ENCODE measurements around the gene ZFP36. TPM values are rescaled to one million over a fixed set of nuclear protein-coding genes. Genes with fewer than 3 reads are reported as not detected.

Gene ZFP36
- total RNA-seq, 1 experiment from 2014 or later = 414 TPM

DNA sequence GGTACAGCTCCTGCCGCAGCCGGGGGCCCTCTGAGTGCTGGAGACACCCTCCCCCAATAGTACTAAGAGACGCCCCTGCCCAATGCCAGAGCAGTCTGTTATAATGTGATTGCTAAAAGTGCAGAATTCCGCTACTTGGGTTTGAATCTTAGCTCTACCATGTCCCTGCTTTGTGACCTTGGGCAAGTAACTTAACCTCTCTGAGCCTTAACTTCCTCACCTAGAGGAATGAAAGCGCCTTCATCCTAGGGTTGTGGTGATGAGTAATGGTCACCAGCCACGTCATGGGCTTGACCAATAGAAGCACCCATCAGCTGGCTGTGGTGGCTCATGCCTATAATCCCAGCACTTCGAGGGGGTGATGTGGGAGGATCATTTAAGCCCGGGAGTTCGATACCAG is 12.4 kb downstream of the ZFP36 start:
- Histone ChIP-seq H3K4me3 (ENCODE audit: low read depth in 2 of 2, low read length in 2 of 2) (no peak overlapping the region), H3K36me3 (ENCODE audit: control insufficient read depth, insufficient read depth, low read length) (peaks cover 67% of the 10 kb centered on the region), H3K27ac (ENCODE audit: low read length) (no peak overlapping the region), H3K27me3 (ENCODE audit: control insufficient read depth, insufficient read depth, low read length) (no peaks in the 10 kb centered on the region), H3K9me3 (ENCODE audit: control insufficient read depth, insufficient read depth, low read depth, low read length) (no peaks in the 10 kb centered on the region), H3K4me1 (ENCODE audit: control insufficient read depth, insufficient read depth, low read length) (peaks cover 24% of the 10 kb centered on the region)
- no peak for TF ChIP-seq SIN3A (IDR thresholded peaks at IDR 0.05; ENCODE audit: borderline replicate concordance, insufficient read depth, low read depth, low read length)
- no peak for TF ChIP-seq CTCF (IDR thresholded peaks at IDR 0.05)
- TF ChIP-seq POLR2AphosphoS5 (IDR thresholded peaks at IDR 0.05; ENCODE audit: low read depth, low read length) = no peak
- TF ChIP-seq REST (IDR thresholded peaks at IDR 0.05; ENCODE audit: insufficient read depth in 1 of 2, low read depth in 2 of 2, low read length in 1 of 2) = no peak
- TF ChIP-seq TCF7L2 (IDR thresholded peaks at IDR 0.05; ENCODE audit: low read depth, low read length) = no peak
- no peak for ATAC-seq
- in situ Hi-C loops (cut with HindIII; ENCODE audit: low pct_unique_long_range_greater_than_20kb, low sequenced_read_pairs) = no loop called here
- CTCF ChIA-PET = interaction anchor here (0.5 to 2.9 kb wide), 5 partner anchors 9 to 74 kb away, joined by 3 to 19 read pairs (median 9); partner anchors contain the start of gene RPS16
- BruUV-seq (replicated peaks) = no TSS peak
- intact Hi-C loops (cut with micrococcal nuclease; ENCODE audit: unreplicated experiment) = loop anchor here (10.0 kb wide), 1 partner anchor 444 kb away; the partner anchor contains the start of gene FBXO17
- POLR2A ChIA-PET = interaction anchor here (0.6 to 8.9 kb wide), 10 partner anchors 9 to 1753 kb away, joined by 3 to 230 read pairs (median 5); partner anchors contain the start of genes RPS16 and SUPT5H
- peak; percentile 64 for DNase-seq (ENCODE audit: low read depth, low spot score)

DNA sequence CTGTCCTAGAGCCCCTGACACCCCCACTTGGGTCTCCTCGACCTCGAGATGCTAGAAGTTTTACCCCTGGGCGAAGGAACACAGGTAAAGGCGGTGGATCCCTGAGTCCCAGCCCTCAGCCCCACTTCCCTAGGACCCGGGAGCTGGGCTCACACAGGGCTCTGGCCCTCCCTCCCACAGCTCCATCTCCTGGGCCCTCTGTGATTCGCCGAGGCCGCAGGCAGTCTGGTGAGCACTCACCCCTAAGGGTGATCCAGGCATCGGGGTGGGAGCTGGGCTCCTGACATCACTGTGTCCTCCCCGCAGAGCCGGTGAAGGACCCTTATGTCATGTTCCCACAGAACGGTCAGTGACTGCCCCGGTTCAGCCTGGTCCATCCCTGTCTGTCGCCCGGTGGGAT is 14.1 kb downstream of the ZFP36 start:
- BruUV-seq (replicated peaks) = no TSS peak
- TF ChIP-seq CTCF (IDR thresholded peaks at IDR 0.05) (no peak), SIN3A (IDR thresholded peaks at IDR 0.05; ENCODE audit: borderline replicate concordance, insufficient read depth, low read depth, low read length) (no peak), POLR2AphosphoS5 (IDR thresholded peaks at IDR 0.05; ENCODE audit: low read depth, low read length) (no peak), TCF7L2 (IDR thresholded peaks at IDR 0.05; ENCODE audit: low read depth, low read length) (no peak), REST (IDR thresholded peaks at IDR 0.05; ENCODE audit: insufficient read depth in 1 of 2, low read depth in 2 of 2, low read length in 1 of 2) (no peak)
- intact Hi-C loops (cut with micrococcal nuclease; ENCODE audit: unreplicated experiment) (no loop called here), in situ Hi-C loops (cut with HindIII; ENCODE audit: low pct_unique_long_range_greater_than_20kb, low sequenced_read_pairs) (no loop called here)
- CTCF ChIA-PET = interaction anchor here (1.0 to 3.1 kb wide), 8 partner anchors 9 to 78 kb away, joined by 5 to 19 read pairs (median 6); partner anchors contain the start of genes DLL3 and RPS16
- POLR2A ChIA-PET = interaction anchor here (0.6 to 8.9 kb wide), 15 partner anchors 7 to 459 kb away, joined by 3 to 230 read pairs (median 6); partner anchors contain the start of genes FBL, MED29, PAF1 and RPS16
- peak; percentile 9 for ATAC-seq
- H3K27ac ChIP-seq (ENCODE audit: low read length) = peak overlapping the region; percentile 0; the same call in 1 of the 2 replicates
- no peak overlapping the region for H3K4me3 ChIP-seq (ENCODE audit: low read depth in 2 of 2, low read length in 2 of 2)
- no peaks in the 10 kb centered on the region for H3K27me3 ChIP-seq (ENCODE audit: control insufficient read depth, insufficient read depth, low read length)
- DNase-seq (ENCODE audit: low read depth, low spot score) = no peak
- peaks cover 66% of the 10 kb centered on the region for H3K36me3 ChIP-seq (ENCODE audit: control insufficient read depth, insufficient read depth, low read length)
- H3K9me3 ChIP-seq (ENCODE audit: control insufficient read depth, insufficient read depth, low read depth, low read length) = no peaks in the 10 kb centered on the region
- H3K4me1 ChIP-seq (ENCODE audit: control insufficient read depth, insufficient read depth, low read length) = peaks cover 7% of the 10 kb centered on the region
